ENCODE data around the gene NT5DC4. TPM values are rescaled to one million over a fixed set of nuclear protein-coding genes. Genes with fewer than 3 reads are reported as not detected.

Gene NT5DC4
- total and polyA plus RNA-seq, 2 experiments from 2014 or later = not detected

DNA sequence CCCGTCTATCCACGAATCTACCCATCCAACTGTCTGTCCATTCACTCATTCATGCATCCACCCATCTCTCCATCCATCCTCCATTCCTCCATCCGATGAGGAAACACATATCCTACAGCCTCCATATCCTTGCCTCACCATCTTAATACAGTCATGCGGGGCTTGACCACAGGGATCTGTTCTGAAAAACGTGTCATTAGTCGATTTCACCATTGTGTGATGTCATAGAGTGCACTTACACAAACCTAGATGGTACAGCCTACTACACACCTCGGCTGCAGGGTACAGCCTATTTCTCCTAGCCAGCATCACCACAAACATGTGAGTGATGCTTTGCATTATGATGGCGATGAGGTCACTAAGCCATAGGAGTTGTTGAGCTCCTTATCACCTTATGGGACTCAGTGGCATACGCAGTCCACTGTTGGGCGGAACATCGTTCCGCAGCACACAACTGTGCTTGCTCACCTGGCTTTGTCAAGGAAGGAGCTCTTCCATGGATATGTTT, 1.9 kb upstream of the NT5DC4 start:
- no peaks in the 10 kb centered on the region for H3K4me1 ChIP-seq (ENCODE audit: insufficient read depth)
- H3K4me2 ChIP-seq (ENCODE audit: unreplicated experiment) = no peak overlapping the region
- H2AFZ ChIP-seq = no peak overlapping the region
- no peaks in the 10 kb centered on the region for H3K9me3 ChIP-seq (ENCODE audit: low read depth)
- no peaks in the 10 kb centered on the region for H4K20me1 ChIP-seq (ENCODE audit: insufficient read depth)
- H3K27ac ChIP-seq = no peak overlapping the region
- H3F3A ChIP-seq (ENCODE audit: insufficient read depth) = no peaks in the 10 kb centered on the region
- WGBS, 2 experiments (ENCODE audit: low coverage in 1 of 2, low lambda C conversion rate in 2 of 2, missing lambda C conversion rate in 2 of 2) = 86 to 89% methylated on average over 12 of the region's 12 CpGs
- H3K9ac ChIP-seq = no peak overlapping the region
- in situ Hi-C loops (cut with MboI) = no loop called here
- H3K36me3 ChIP-seq (ENCODE audit: low read depth) = no peaks in the 10 kb centered on the region
- no peak for DNase-seq
- H3K9me2 ChIP-seq (ENCODE audit: insufficient read depth) = no peaks in the 10 kb centered on the region
- no peak for TF ChIP-seq EZH2 (IDR thresholded peaks at IDR 0.05; ENCODE audit: insufficient read depth, poor library complexity, severe bottlenecking)
- no peak for TF ChIP-seq EZH2phosphoT487 (IDR thresholded peaks at IDR 0.05; ENCODE audit: insufficient read depth, low read depth)
- H3K79me2 ChIP-seq (ENCODE audit: insufficient read depth) = no peaks in the 10 kb centered on the region
- no peaks in the 10 kb centered on the region for H3K27me3 ChIP-seq (replicated peaks; ENCODE audit: insufficient read depth)
- no peak overlapping the region for H3K4me3 ChIP-seq

GRCh38 chr2:112721819-112722522, 1.2 kb downstream of the NT5DC4 start:
- Histone ChIP-seq H3K4me1 (ENCODE audit: insufficient read depth) (no peaks in the 10 kb centered on the region), H3K27ac (no peak overlapping the region), H3K4me3 (no peak overlapping the region), H3K9ac (no peak overlapping the region), H2AFZ (no peak overlapping the region), H3K36me3 (ENCODE audit: low read depth) (no peaks in the 10 kb centered on the region), H3K9me3 (ENCODE audit: low read depth) (no peaks in the 10 kb centered on the region), H3F3A (ENCODE audit: insufficient read depth) (no peaks in the 10 kb centered on the region), H3K4me2 (ENCODE audit: unreplicated experiment) (no peak overlapping the region), H3K9me2 (ENCODE audit: insufficient read depth) (no peaks in the 10 kb centered on the region), H3K79me2 (ENCODE audit: insufficient read depth) (no peaks in the 10 kb centered on the region), H4K20me1 (ENCODE audit: insufficient read depth) (no peaks in the 10 kb centered on the region), H3K27me3 (replicated peaks; ENCODE audit: insufficient read depth) (no peaks in the 10 kb centered on the region)
- 81 to 86% methylated on average over 13 to 23 of the region's 23 CpGs for WGBS, 2 experiments (ENCODE audit: low coverage in 1 of 2, low lambda C conversion rate in 2 of 2, missing lambda C conversion rate in 2 of 2)
- TF ChIP-seq EZH2 (IDR thresholded peaks at IDR 0.05; ENCODE audit: insufficient read depth, poor library complexity, severe bottlenecking) = no peak
- TF ChIP-seq EZH2phosphoT487 (IDR thresholded peaks at IDR 0.05; ENCODE audit: insufficient read depth, low read depth) = no peak
- in situ Hi-C loops (cut with MboI) = loop anchor here (5.0 kb wide), 1 partner anchor 115 kb away; no protein-coding TSS in a partner anchor
- DNase-seq = no peak

DNA sequence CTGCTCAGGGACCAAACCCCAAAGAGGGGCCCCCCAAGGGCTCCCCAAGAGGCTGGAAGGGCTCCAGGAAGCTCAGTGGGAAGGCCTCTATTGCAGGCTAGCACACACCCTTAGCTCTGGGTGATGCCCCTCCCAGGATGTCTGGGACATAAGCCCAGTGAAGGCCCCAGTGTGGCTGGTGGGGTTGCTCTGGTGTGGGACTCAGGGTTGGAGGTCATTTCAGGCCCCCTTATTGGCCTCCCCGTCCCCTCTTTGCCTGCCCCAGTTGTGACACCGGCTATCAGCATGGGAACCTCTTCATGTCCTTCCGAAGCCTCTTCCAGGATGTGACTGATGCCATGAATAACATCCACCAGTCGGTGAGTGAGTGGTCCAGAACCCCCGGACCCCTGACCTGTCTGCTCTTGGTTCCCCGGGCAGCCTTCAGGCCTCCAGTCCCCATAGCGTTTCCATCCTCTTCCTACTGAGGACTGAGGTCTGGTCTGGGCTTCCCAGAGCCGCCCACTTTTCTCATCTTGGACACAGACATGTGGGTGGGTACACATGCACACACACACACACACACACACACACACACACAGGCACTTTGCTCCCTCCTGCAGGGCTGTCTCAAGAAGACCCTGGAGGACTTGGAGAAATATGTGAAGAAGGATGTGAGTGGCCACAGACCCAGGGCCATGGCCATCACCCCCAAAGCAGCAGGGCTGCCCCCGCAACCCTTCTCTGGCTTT, 2.2 kb downstream of the NT5DC4 start:
- Histone ChIP-seq H3K27me3 (replicated peaks; ENCODE audit: insufficient read depth) (no peaks in the 10 kb centered on the region), H3K9ac (no peak overlapping the region), H3K27ac (no peak overlapping the region), H3K79me2 (ENCODE audit: insufficient read depth) (no peaks in the 10 kb centered on the region), H4K20me1 (ENCODE audit: insufficient read depth) (no peaks in the 10 kb centered on the region), H3K9me3 (ENCODE audit: low read depth) (no peaks in the 10 kb centered on the region), H3K4me2 (ENCODE audit: unreplicated experiment) (no peak overlapping the region), H3K9me2 (ENCODE audit: insufficient read depth) (no peaks in the 10 kb centered on the region), H3K4me3 (no peak overlapping the region), H3F3A (ENCODE audit: insufficient read depth) (no peaks in the 10 kb centered on the region), H3K4me1 (ENCODE audit: insufficient read depth) (no peaks in the 10 kb centered on the region), H3K36me3 (ENCODE audit: low read depth) (no peaks in the 10 kb centered on the region), H2AFZ (no peak overlapping the region)
- in situ Hi-C loops (cut with MboI) = loop anchor here (5.0 kb wide), 1 partner anchor 116 kb away; no protein-coding TSS in a partner anchor
- TF ChIP-seq EZH2 (IDR thresholded peaks at IDR 0.05; ENCODE audit: insufficient read depth, poor library complexity, severe bottlenecking) (no peak), EZH2phosphoT487 (IDR thresholded peaks at IDR 0.05; ENCODE audit: insufficient read depth, low read depth) (no peak)
- WGBS, 2 experiments (ENCODE audit: low coverage in 1 of 2, low lambda C conversion rate in 2 of 2, missing lambda C conversion rate in 2 of 2) = 79 to 87% methylated on average over 9 of the region's 9 CpGs
- no peak for DNase-seq

DNA sequence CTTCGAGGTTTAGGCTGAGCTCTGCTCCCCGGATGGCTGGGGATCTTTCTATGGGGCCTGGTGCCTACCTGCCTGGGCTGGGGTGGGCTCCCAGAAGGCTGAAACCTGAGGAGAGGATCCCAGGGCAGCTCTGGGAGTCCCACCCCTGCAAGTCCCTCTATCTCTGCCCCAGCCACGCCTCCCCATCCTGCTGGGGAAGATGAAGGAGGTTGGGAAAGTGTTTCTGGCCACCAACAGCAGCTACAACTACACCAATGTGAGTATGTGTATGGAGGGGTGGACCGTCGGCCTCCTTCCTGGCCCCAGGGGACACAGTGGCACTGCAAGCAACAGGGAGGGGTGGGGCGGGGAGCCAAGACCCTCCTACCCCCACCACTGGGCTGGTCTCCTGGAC, 2.7 kb downstream of the NT5DC4 start:
- DNase-seq = no peak
- H3K4me2 ChIP-seq (ENCODE audit: unreplicated experiment) = no peak overlapping the region
- H3F3A ChIP-seq (ENCODE audit: insufficient read depth) = no peaks in the 10 kb centered on the region
- no peaks in the 10 kb centered on the region for H3K79me2 ChIP-seq (ENCODE audit: insufficient read depth)
- no peaks in the 10 kb centered on the region for H3K9me2 ChIP-seq (ENCODE audit: insufficient read depth)
- no peak for TF ChIP-seq EZH2 (IDR thresholded peaks at IDR 0.05; ENCODE audit: insufficient read depth, poor library complexity, severe bottlenecking)
- no peak for TF ChIP-seq EZH2phosphoT487 (IDR thresholded peaks at IDR 0.05; ENCODE audit: insufficient read depth, low read depth)
- H3K4me3 ChIP-seq = no peak overlapping the region
- H3K9me3 ChIP-seq (ENCODE audit: low read depth) = no peaks in the 10 kb centered on the region
- no peak overlapping the region for H3K27ac ChIP-seq
- WGBS, 2 experiments (ENCODE audit: low coverage in 1 of 2, low lambda C conversion rate in 2 of 2, missing lambda C conversion rate in 2 of 2) = 94 to 98% methylated on average over 6 of the region's 6 CpGs
- no peak overlapping the region for H2AFZ ChIP-seq
- H4K20me1 ChIP-seq (ENCODE audit: insufficient read depth) = no peaks in the 10 kb centered on the region
- in situ Hi-C loops (cut with MboI) = loop anchor here (5.0 kb wide), 1 partner anchor 116 kb away; no protein-coding TSS in a partner anchor
- no peaks in the 10 kb centered on the region for H3K27me3 ChIP-seq (replicated peaks; ENCODE audit: insufficient read depth)
- H3K36me3 ChIP-seq (ENCODE audit: low read depth) = no peaks in the 10 kb centered on the region
- H3K4me1 ChIP-seq (ENCODE audit: insufficient read depth) = no peaks in the 10 kb centered on the region
- no peak overlapping the region for H3K9ac ChIP-seq

Measured in GM23248 (cell line).